K562 (cell line): ENCODE results near the gene IFFO2. TPM values are rescaled to one million over a fixed set of nuclear protein-coding genes. Genes with fewer than 3 reads are reported as not detected.
A peak's percentile ranks its signal among the peaks of the same experiment; 100 is the strongest.

Experiments used
- ATAC-seq: fragments of 200-7000 bp; cut with Tn5 transposase; 3 replicates; pipeline ENCODE4 v1.9.1; 2020; ENCODE audit warnings: moderate library complexity
- BruUV-seq: library from RNA; stranded (reverse); fragments of 400-500 nt; replicated peaks from 2 replicates; lab custom pipeline; 2021; lab: Mats Ljungman, UMichigan
- CTCF ChIA-PET: fragments of 300-600 bp; formaldehyde crosslinking; extraction: SDS; loops from one replicate; lab custom pipeline; 2021; ENCODE audit warnings: low intra/inter-chr PET ratio; lab: Yijun Ruan, JAX
- POLR2A ChIA-PET: fragments of 300-600, 350-650 bp; sonication (Branson Sonifier 250); formaldehyde crosslinking; extraction: SDS; loops from one replicate; lab custom pipeline; 2021; ENCODE audit warnings: antibody characterized with exemption, inconsistent platforms; lab: Yijun Ruan, JAX
- DNase-seq, 4 experiments: peaks; one replicate each; pipeline versions ENCODE4 v3.0.0 to v3.0.0-alpha.2; 2011 to 2018; ENCODE audit warnings: low spot score in 3 of 4, mixed read lengths in 3 of 4; ENCODE audit errors: extremely low read depth in 1 of 4
- FAIRE-seq: peaks from 2 replicates; lab custom pipeline; 2011; peaks lifted over from hg19 to GRCh38; lab: Jason Lieb, UNC
- H2AFZ ChIP-seq: 2 replicates; pipeline ENCODE4 v1.6.0; 2011; ENCODE audit warnings: low read depth, low read length, control low read depth, inconsistent platforms
- H3K27ac ChIP-seq: fragments of 200-600 bp; 3 replicates; pipeline ENCODE4 v1.8.0; 2011; ENCODE audit warnings: low read depth, mild to moderate bottlenecking, control low read depth, inconsistent platforms, low read length, moderate library complexity, mixed read lengths; ENCODE audit errors: extremely low read depth
- H3K27me3 ChIP-seq, 2 experiments: fragments of 300-600 bp in 1 of 2; 2 replicates in 1 of 2; 3 replicates in 1 of 2; pipeline versions ENCODE4 v1.6.0 to v1.8.0; 2011; ENCODE audit warnings: inconsistent platforms in 2 of 2, low read length in 2 of 2, mild to moderate bottlenecking in 1 of 2, mixed read lengths in 1 of 2, moderate library complexity in 1 of 2; ENCODE audit not compliant: control insufficient read depth in 2 of 2, insufficient read depth in 2 of 2
- H3K36me3 ChIP-seq: fragments of 300-600 bp; 3 replicates; pipeline ENCODE4 v1.8.0; 2011; ENCODE audit warnings: mild to moderate bottlenecking, low read length, inconsistent platforms; ENCODE audit not compliant: control insufficient read depth, insufficient read depth
- H3K4me1 ChIP-seq, 2 experiments: fragments of 200-600 bp in 1 of 2; replicated peaks in 1 of 2; 2 replicates in 1 of 2; 3 replicates in 1 of 2; pipeline versions ENCODE4 v1.5.1 to v1.8.0; 2011; ENCODE audit warnings: inconsistent platforms in 2 of 2, low read length in 2 of 2, mild to moderate bottlenecking in 1 of 2, mixed read lengths in 1 of 2, moderate library complexity in 1 of 2; ENCODE audit not compliant: control insufficient read depth in 2 of 2, insufficient read depth in 2 of 2
- H3K4me2 ChIP-seq: 2 replicates; pipeline ENCODE4 v1.6.1; 2011; ENCODE audit warnings: low read length, control low read depth, inconsistent platforms, mixed read lengths; ENCODE audit not compliant: insufficient read depth
- H3K4me3 ChIP-seq: fragments of 200-600 bp; sonication (generic), shearing (Covaris generic); 2 replicates; pipeline ENCODE4 v1.5.1; 2016; ENCODE audit warnings: control low read depth, inconsistent platforms
- H3K79me2 ChIP-seq: fragments of 200-600 bp; 3 replicates; pipeline ENCODE4 v1.8.0; 2011; ENCODE audit warnings: low read length, inconsistent platforms; ENCODE audit not compliant: control insufficient read depth, insufficient read depth
- H3K9ac ChIP-seq, 2 experiments: 2 replicates each; pipeline versions ENCODE4 v1.6.0 to v1.6.1; 2011; ENCODE audit warnings: low read depth in 2 of 2, low read length in 2 of 2, control low read depth in 1 of 2, inconsistent platforms in 1 of 2, mild to moderate bottlenecking in 1 of 2, mixed read lengths in 1 of 2; ENCODE audit not compliant: insufficient read depth in 1 of 2
- H3K9me1 ChIP-seq: one replicate; pipeline ENCODE4 v1.6.0; 2011; ENCODE audit warnings: inconsistent platforms, mild to moderate bottlenecking, low read length, moderate library complexity; ENCODE audit not compliant: control insufficient read depth, insufficient read depth
- H3K9me3 ChIP-seq: replicated peaks from 2 replicates; pipeline ENCODE4 v1.5.1; 2011; ENCODE audit warnings: low read depth, low read length, inconsistent platforms; ENCODE audit not compliant: control insufficient read depth, insufficient read depth
- H4K20me1 ChIP-seq: replicated peaks from 2 replicates; pipeline ENCODE4 v1.6.1; 2011; ENCODE audit warnings: low read length, inconsistent platforms, mixed read lengths; ENCODE audit not compliant: control insufficient read depth, insufficient read depth
- ATF1 ChIP-seq, 2 experiments: fragments of 450-650 bp in 1 of 2; IDR thresholded peaks; 2 replicates each; pipeline ENCODE4 v1.6.1; 2016; ENCODE audit warnings: missing compliant biosample characterization in 1 of 2, missing genetic modification characterization in 1 of 2
- CREB1 ChIP-seq, 2 experiments: sonication (generic) in 1 of 2; formaldehyde crosslinking in 1 of 2; IDR thresholded peaks; 2 replicates each; pipeline versions ENCODE4 v1.6.1 to v1.8.0; 2012 to 2022; ENCODE audit warnings: inconsistent platforms in 1 of 2, mild to moderate bottlenecking in 1 of 2, missing genetic modification reagents in 1 of 2, moderate library complexity in 1 of 2
- CREM ChIP-seq: IDR thresholded peaks from 2 replicates; pipeline ENCODE4 v1.6.1; 2014; ENCODE audit warnings: antibody characterized with exemption, low read depth
- CTCF ChIP-seq, 3 experiments: IDR thresholded peaks in 2 of 3; conservative IDR thresholded peaks in 1 of 3; 2 replicates each; pipeline ENCODE4 v1.5.1; 2011 to 2012; ENCODE audit warnings: low read length in 3 of 3, mild to moderate bottlenecking in 3 of 3, control low read depth in 2 of 3, improper control_type of control experiment in 1 of 3, inconsistent platforms in 1 of 3, low read depth in 1 of 3, mixed read lengths in 1 of 3, moderate library complexity in 1 of 3; ENCODE audit not compliant: insufficient read depth in 2 of 3
- ESRRA ChIP-seq: fragments of 450-650 bp; IDR thresholded peaks from 2 replicates; pipeline ENCODE4 v1.6.1; 2014; ENCODE audit warnings: low read depth, mild to moderate bottlenecking, moderate library complexity, borderline replicate concordance
- KDM1A ChIP-seq, 2 experiments: fragments of 450-650 bp; IDR thresholded peaks; 2 replicates each; pipeline ENCODE4 v1.6.1; 2016; ENCODE audit warnings: mild to moderate bottlenecking in 2 of 2
- RAD21 ChIP-seq, 2 experiments: fragments of 250-450 bp in 1 of 2; fragments of 450-650 bp in 1 of 2; sonication (Bioruptor Pico) in 1 of 2; formaldehyde crosslinking in 1 of 2; IDR thresholded peaks in 1 of 2; conservative IDR thresholded peaks in 1 of 2; 2 replicates each; pipeline versions ENCODE4 v1.4.0 to v1.8.0; 2020 to 2022; ENCODE audit warnings: mild to moderate bottlenecking in 2 of 2, moderate library complexity in 1 of 2
- RBM25 ChIP-seq: fragments of 200-400 bp; formaldehyde crosslinking; IDR thresholded peaks from 2 replicates; pipeline ENCODE4 v1.6.1; 2018; ENCODE audit warnings: low read length, low read depth, moderate library complexity; ENCODE audit not compliant: severe bottlenecking
- SRSF7 ChIP-seq: fragments of 200-400 bp; formaldehyde crosslinking; optimal IDR thresholded peaks from 2 replicates; pipeline ENCODE3; 2017; ENCODE audit warnings: mild to moderate bottlenecking, low read depth, low read length
- TGIF2 ChIP-seq: sonication (generic); formaldehyde crosslinking; IDR thresholded peaks from 2 replicates; pipeline ENCODE4 v1.8.1; 2022; ENCODE audit warnings: mild to moderate bottlenecking, missing genetic modification reagents, moderate library complexity
- WGBS: fragments of 100-300 bp; shearing (Covaris generic); methylation state at CpG from one replicate; pipeline ENCODE4 v1.1.6; 2016; ENCODE audit warnings: low coverage, mixed read lengths; ENCODE audit not compliant: insufficient coverage; ENCODE audit errors: missing lambda C conversion rate; 5-methylcytosine and 5-hydroxymethylcytosine counted together
- in situ Hi-C: fragments of 300-500 bp; cut with MboI; formaldehyde crosslinking; loops from 4 replicates; pipeline ENCODE4 v1.15.0; 2018; ENCODE audit warnings: inconsistent platforms, mixed read lengths
- intact Hi-C: fragments of 100-400 bp; cut with micrococcal nuclease; formaldehyde crosslinking; loops from 2 replicates; pipeline ENCODE4 v1.14.2; 2022
- polyA plus RNA-seq, 8 experiments: library from polyadenylated mRNA; depleted of rRNA in 4 of 8; stranded (reverse) in 5 of 8; unstranded in 3 of 8; fragments of >200 nt; fragmentation: Nextera tagmentation in 2 of 8; fragmentation: Illumina TruSeq in 1 of 8; extraction: Ambion mirVana in 2 of 8; extraction: Trizol in 1 of 8; gene quantifications; 2 replicates each; pipeline versions ENCODE4 v1.2.1 to v1.2.3, GENCODE V29; 2011 to 2014; ENCODE audit warnings: inconsistent platforms in 1 of 8, missing spikeins in 1 of 8
- total RNA-seq, 7 experiments: library from RNA; depleted of rRNA in 6 of 7; stranded (reverse); fragments of >200 nt in 6 of 7; fragmentation: Illumina TruSeq in 2 of 7; extraction: Trizol in 2 of 7; gene quantifications; 2 replicates each; pipeline versions ENCODE4 v1.2.1 to v1.2.3, GENCODE V29; 2011 to 2021; ENCODE audit warnings: low replicate concordance in 1 of 7

Gene IFFO2
- total and polyA plus RNA-seq, 9 of the 15 experiments (the other 6 are each of a cell fraction or from before 2014, with no cell fraction given), result 0.15 to 1.0 (median 0.44) TPM; not detected in 2

- CTCF ChIA-PET, result no interaction called here
- Histone ChIP-seq H3K27ac (no peak overlapping the region), H4K20me1 (peaks cover 19% of the 10 kb centered on the region), H3K9me1 (no peaks in the 10 kb centered on the region), H3K9me3 (no peaks in the 10 kb centered on the region), H3K36me3 (no peaks in the 10 kb centered on the region), H3K4me2 (no peak overlapping the region), H2AFZ (no peak overlapping the region), H3K4me1 (peaks cover 5 to 9% of the 10 kb centered on the region in 2 experiments; a peak in 3 of 5 replicates), H3K79me2 (no peaks in the 10 kb centered on the region), H3K4me3 (no peak overlapping the region), H3K27me3 (peaks cover 74 to 96% of the 10 kb centered on the region in 2 experiments), H3K9ac (no peak overlapping the region)
- peak; percentile 9; the same call in 2 of the 3 replicates for ATAC-seq
- DNase-seq, result no peak
- WGBS, result 6% methylated on average over 17 of the region's 17 CpGs
- TF ChIP-seq CREB1 (IDR thresholded peaks at IDR 0.05) (no peak; the same call in 1 of the 2 replicates), CREB1 (CRISPR knock-in tag; IDR thresholded peaks at IDR 0.05) (0 out of 2 replicates have a peak, but pooled peaks have one; percentile 6), KDM1A (IDR thresholded peaks at IDR 0.05) (peak in 1 of 2 experiments; percentile 20; a peak in 1 of 4 replicates), CREM (peak; percentile 40; the same call in 1 of the 2 replicates), RAD21 (CRISPR knock-in tag; conservative IDR thresholded peaks at IDR 0.05 in 1 of 2, IDR thresholded peaks at IDR 0.05 in 1 of 2) (peak in 1 of 2 experiments; percentile 36; a peak in 1 of 4 replicates), TGIF2 (no peak), ESRRA (peak; percentile 84), SRSF7 (no peak), ATF1 (CRISPR knock-in tag; IDR thresholded peaks at IDR 0.05) (0 out of 2 replicates have a peak, but pooled peaks have one; percentile 14), ATF1 (tag; IDR thresholded peaks at IDR 0.05) (peak; percentile 69), CTCF (IDR thresholded peaks at IDR 0.05 in 2 of 3, conservative IDR thresholded peaks at IDR 0.05 in 1 of 3; ENCODE audit: insufficient read depth in 2 of 3, low read depth in 1 of 3, low read length in 3 of 3) (peak in 2 of 3 experiments; percentile 12 to 23; a peak in 2 of 6 replicates), RBM25 (peak; percentile 74)
- in situ Hi-C loops, result no loop called here
- no peak for FAIRE-seq
- POLR2A ChIA-PET, result interaction anchor here (0.6 to 1.2 kb wide), 3 partner anchors 9 to 33 kb away, joined by 3 to 8 read pairs (median 3); no protein-coding TSS in a partner anchor
- intact Hi-C loops, result loop anchor here (5.0 kb wide), 1 partner anchor 146 kb away; no protein-coding TSS in a partner anchor
- BruUV-seq, result no TSS peak
Observed at GRCh38 chr1:18921516-18922251, 34.8 kb downstream of the IFFO2 start.
